ENCODE results near the gene MYB. TPM values are rescaled to one million over a fixed set of nuclear protein-coding genes. Genes with fewer than 3 reads are reported as not detected.

The MYB gene
- total RNA-seq, 1 experiment from 2014 or later = 6.1 TPM

- H3K27me3 Mint-ChIP-seq (ENCODE audit: low read depth) = no peaks in the 10 kb centered on the region
- peaks cover 7% of the 10 kb centered on the region for H3K4me1 Mint-ChIP-seq
- DNase-seq (ENCODE audit: low spot score) (no peak), ATAC-seq (no peak)
- ChIA-PET CTCF (interaction anchor here (0.7 kb wide), 1 partner anchor 61 kb away, joined by 4 read pairs; no protein-coding TSS in a partner anchor), POLR2A (no interaction called here)
- no peaks in the 10 kb centered on the region for H3K9me3 Mint-ChIP-seq
- H3K36me3 Mint-ChIP-seq = no peaks in the 10 kb centered on the region
- TF ChIP-seq IRF2 (CRISPR knock-in tag; IDR thresholded peaks at IDR 0.05; ENCODE audit: borderline replicate concordance, low read depth) (no peak), MAX (CRISPR knock-in tag; IDR thresholded peaks at IDR 0.05) (no peak), CDX4 (CRISPR knock-in tag; IDR thresholded peaks at IDR 0.05; ENCODE audit: borderline replicate concordance) (no peak), EMX1 (CRISPR knock-in tag; IDR thresholded peaks at IDR 0.05) (no peak), PRDM15 (CRISPR knock-in tag; IDR thresholded peaks at IDR 0.05) (no peak), SP1 (CRISPR knock-in tag; conservative IDR thresholded peaks at IDR 0.05) (no peak), MLX (CRISPR knock-in tag; IDR thresholded peaks at IDR 0.05) (no peak), KAT7 (CRISPR knock-in tag; IDR thresholded peaks at IDR 0.05; ENCODE audit: borderline replicate concordance) (no peak), RORB (CRISPR knock-in tag; IDR thresholded peaks at IDR 0.05) (no peak), NR1H2 (CRISPR knock-in tag; IDR thresholded peaks at IDR 0.05) (no peak), TP53 (CRISPR knock-in tag; IDR thresholded peaks at IDR 0.05) (no peak), CTCF (IDR thresholded peaks at IDR 0.05) (no peak), ETV6 (CRISPR knock-in tag; IDR thresholded peaks at IDR 0.05) (no peak), AR (CRISPR knock-in tag; IDR thresholded peaks at IDR 0.05) (no peak), ZNF425 (CRISPR knock-in tag; conservative IDR thresholded peaks at IDR 0.05) (no peak), E2F5 (CRISPR knock-in tag; IDR thresholded peaks at IDR 0.05) (no peak)
- H3K4me3 Mint-ChIP-seq = no peak overlapping the region
- H3K27ac Mint-ChIP-seq = no peak overlapping the region; the same call in 1 of the 2 replicates
These were observed 49.8 kb downstream of the MYB start for GRCh38 chr6:135230711-135231468.

All from WTC11 (cell line).